HepG2 (cell line): Measurements from ENCODE around the gene APRT. TPM values are rescaled to one million over a fixed set of nuclear protein-coding genes. Genes with fewer than 3 reads are reported as not detected.
A peak's percentile ranks its signal among the peaks of the same experiment; 100 is the strongest.

Source experiments
- CCDC6 ChIP-seq: sonication (generic); formaldehyde crosslinking; IDR thresholded peaks from 2 replicates; pipeline ENCODE4 v1.8.1; 2022; ENCODE audit warnings: mild to moderate bottlenecking, missing genetic modification reagents, moderate library complexity
- GATAD2A ChIP-seq: IDR thresholded peaks from 2 replicates; pipeline ENCODE4 v1.6.1; 2016
- IRF2 ChIP-seq: IDR thresholded peaks from 2 replicates; pipeline ENCODE4 v1.6.1; 2018; ENCODE audit warnings: missing genetic modification reagents, missing compliant biosample characterization
- MED1 ChIP-seq: sonication (generic); formaldehyde crosslinking; IDR thresholded peaks from 2 replicates; pipeline ENCODE4 v1.4.0; 2020; ENCODE audit warnings: missing genetic modification reagents
- ONECUT2 ChIP-seq: sonication (generic); formaldehyde crosslinking; IDR thresholded peaks from 2 replicates; pipeline ENCODE4 v1.4.0; 2020; ENCODE audit warnings: missing genetic modification reagents
- PCBP1 ChIP-seq: fragments of 200-400 bp; formaldehyde crosslinking; IDR thresholded peaks from 2 replicates; pipeline ENCODE4 v1.6.1; 2017; ENCODE audit warnings: mild to moderate bottlenecking, low read depth, low read length, borderline replicate concordance
- PITX1 ChIP-seq: sonication (generic); formaldehyde crosslinking; IDR thresholded peaks from 2 replicates; pipeline ENCODE4 v1.5.1; 2020; ENCODE audit warnings: mild to moderate bottlenecking, missing genetic modification reagents
- RARA ChIP-seq: IDR thresholded peaks from 2 replicates; pipeline ENCODE4 v1.6.1; 2016; ENCODE audit warnings: missing genetic modification reagents, missing compliant biosample characterization
- SNAPC2 ChIP-seq: sonication (generic); formaldehyde crosslinking; IDR thresholded peaks from 2 replicates; pipeline ENCODE4 v1.8.1; 2022; ENCODE audit warnings: mild to moderate bottlenecking, missing genetic modification reagents
- SP4 ChIP-seq: sonication (generic); formaldehyde crosslinking; IDR thresholded peaks from 2 replicates; pipeline ENCODE4 v1.8.1; 2023; ENCODE audit warnings: mild to moderate bottlenecking, missing genetic modification reagents
- ZNF3 ChIP-seq: IDR thresholded peaks from 2 replicates; pipeline ENCODE4 v1.7.0; 2017; ENCODE audit warnings: inconsistent platforms
- ZNF446 ChIP-seq: sonication (generic); formaldehyde crosslinking; IDR thresholded peaks from 2 replicates; pipeline ENCODE4 v1.5.0; 2020; ENCODE audit warnings: mild to moderate bottlenecking, missing genetic modification reagents
- ZNF570 ChIP-seq: sonication (generic); formaldehyde crosslinking; IDR thresholded peaks from 2 replicates; pipeline ENCODE4 v1.4.0; 2020; ENCODE audit warnings: mild to moderate bottlenecking, missing genetic modification reagents, borderline replicate concordance
- ZNF703 ChIP-seq: sonication (generic); formaldehyde crosslinking; IDR thresholded peaks from 2 replicates; pipeline ENCODE4 v1.5.1; 2020; ENCODE audit warnings: missing genetic modification reagents, mild to moderate bottlenecking, moderate library complexity, borderline replicate concordance
- ZNF713 ChIP-seq: sonication (generic); formaldehyde crosslinking; IDR thresholded peaks from 2 replicates; pipeline ENCODE4 v1.4.0; 2020; ENCODE audit warnings: mild to moderate bottlenecking, missing genetic modification reagents
- ZNF746 ChIP-seq: sonication (generic); formaldehyde crosslinking; IDR thresholded peaks from 2 replicates; pipeline ENCODE4 v1.8.0; 2022; ENCODE audit warnings: mild to moderate bottlenecking, missing genetic modification reagents
- polyA plus RNA-seq, 8 experiments: library from polyadenylated mRNA; depleted of rRNA in 3 of 8; stranded (reverse) in 7 of 8; unstranded in 1 of 8; fragments of >200 nt; fragmentation: Illumina TruSeq in 4 of 8; extraction: Trizol in 4 of 8; gene quantifications; 2 replicates each; pipeline versions ENCODE4 v1.2.1 to v1.2.3, GENCODE V29; 2011 to 2016; ENCODE audit warnings: low read depth in 4 of 8, missing spikeins in 1 of 8, mixed read lengths in 1 of 8; ENCODE audit not compliant: insufficient read depth in 1 of 8
- total RNA-seq, 5 experiments: library from RNA; depleted of rRNA; stranded (reverse); fragments of >200 nt; fragmentation: Illumina TruSeq; extraction: Trizol; gene quantifications; 2 replicates each; pipeline ENCODE4 v1.2.3, GENCODE V29; 2016; ENCODE audit warnings: low read depth in 1 of 5
- TF ChIP-seq, protein P1 (sequence below): sonication (generic); formaldehyde crosslinking; IDR thresholded peaks from 2 replicates; pipeline ENCODE4 v1.5.1; 2020; ENCODE audit warnings: missing genetic modification reagents, mild to moderate bottlenecking, borderline replicate concordance
- TF ChIP-seq, protein P2 (sequence below): sonication (generic); formaldehyde crosslinking; IDR thresholded peaks from 2 replicates; pipeline ENCODE4 v1.4.0; 2020; ENCODE audit warnings: mild to moderate bottlenecking, missing genetic modification reagents
- TF ChIP-seq, protein P3 (sequence below): sonication (generic); formaldehyde crosslinking; IDR thresholded peaks from 2 replicates; pipeline ENCODE4 v1.8.0; 2022; ENCODE audit warnings: mild to moderate bottlenecking, missing genetic modification reagents; ENCODE audit not compliant: insufficient replicate concordance
- TF ChIP-seq, protein P4 (sequence below): IDR thresholded peaks from 2 replicates; pipeline ENCODE4 v1.6.1; 2016; ENCODE audit warnings: missing biosample characterization, missing genetic modification reagents, low read depth
- TF ChIP-seq, protein P5 (sequence below): sonication (generic); formaldehyde crosslinking; IDR thresholded peaks from 2 replicates; pipeline ENCODE4 v1.4.0; 2020; ENCODE audit warnings: missing genetic modification reagents, borderline replicate concordance

APRT gene
- total and polyA plus RNA-seq, 2 of the 13 experiments (the other 11 are each of a cell fraction or from before 2014, with no cell fraction given), result 155 to 242 TPM

DNA sequence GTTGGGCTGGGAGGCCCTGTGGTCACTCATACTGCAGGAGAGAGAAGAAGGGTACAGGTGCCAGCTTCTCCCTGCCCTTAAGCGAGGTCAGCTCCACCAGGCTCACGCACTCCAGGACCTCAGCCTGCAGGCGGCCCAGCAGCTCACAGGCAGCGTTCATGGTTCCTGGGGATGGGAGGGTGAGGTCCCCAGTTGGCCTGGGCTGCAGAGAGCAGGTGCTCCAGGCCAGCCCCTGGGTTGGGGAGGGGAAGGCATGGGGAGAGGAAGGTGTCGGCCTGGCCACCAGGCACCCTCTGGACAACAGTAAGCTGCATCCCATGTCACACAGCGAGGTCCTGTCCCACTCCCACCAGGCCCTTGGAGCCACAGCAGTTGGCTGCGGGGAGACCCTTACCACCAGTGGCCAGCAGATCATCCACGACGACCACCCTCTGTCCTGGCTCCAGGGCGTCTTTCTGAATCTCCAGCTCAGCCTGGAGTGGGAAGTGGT lies 2.0 kb downstream of the APRT start (continued):
- TF ChIP-seq ZNF746 (CRISPR knock-in tag), result no peak
- TF ChIP-seq CCDC6 (CRISPR knock-in tag), result 0 out of 2 replicates have a peak, but pooled peaks have one; percentile 21
- TF ChIP-seq ZNF570 (CRISPR knock-in tag), result no peak
- peak; percentile 45; the same call in 1 of the 2 replicates for TF ChIP-seq ZNF703 (CRISPR knock-in tag)
- TF ChIP-seq, protein P1, sequence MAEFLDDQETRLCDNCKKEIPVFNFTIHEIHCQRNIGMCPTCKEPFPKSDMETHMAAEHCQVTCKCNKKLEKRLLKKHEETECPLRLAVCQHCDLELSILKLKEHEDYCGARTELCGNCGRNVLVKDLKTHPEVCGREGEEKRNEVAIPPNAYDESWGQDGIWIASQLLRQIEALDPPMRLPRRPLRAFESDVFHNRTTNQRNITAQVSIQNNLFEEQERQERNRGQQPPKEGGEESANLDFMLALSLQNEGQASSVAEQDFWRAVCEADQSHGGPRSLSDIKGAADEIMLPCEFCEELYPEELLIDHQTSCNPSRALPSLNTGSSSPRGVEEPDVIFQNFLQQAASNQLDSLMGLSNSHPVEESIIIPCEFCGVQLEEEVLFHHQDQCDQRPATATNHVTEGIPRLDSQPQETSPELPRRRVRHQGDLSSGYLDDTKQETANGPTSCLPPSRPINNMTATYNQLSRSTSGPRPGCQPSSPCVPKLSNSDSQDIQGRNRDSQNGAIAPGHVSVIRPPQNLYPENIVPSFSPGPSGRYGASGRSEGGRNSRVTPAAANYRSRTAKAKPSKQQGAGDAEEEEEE (CRISPR knock-in tag), result no peak
- TF ChIP-seq ZNF446, result no peak
- no peak for TF ChIP-seq SNAPC2
- TF ChIP-seq, protein P2, sequence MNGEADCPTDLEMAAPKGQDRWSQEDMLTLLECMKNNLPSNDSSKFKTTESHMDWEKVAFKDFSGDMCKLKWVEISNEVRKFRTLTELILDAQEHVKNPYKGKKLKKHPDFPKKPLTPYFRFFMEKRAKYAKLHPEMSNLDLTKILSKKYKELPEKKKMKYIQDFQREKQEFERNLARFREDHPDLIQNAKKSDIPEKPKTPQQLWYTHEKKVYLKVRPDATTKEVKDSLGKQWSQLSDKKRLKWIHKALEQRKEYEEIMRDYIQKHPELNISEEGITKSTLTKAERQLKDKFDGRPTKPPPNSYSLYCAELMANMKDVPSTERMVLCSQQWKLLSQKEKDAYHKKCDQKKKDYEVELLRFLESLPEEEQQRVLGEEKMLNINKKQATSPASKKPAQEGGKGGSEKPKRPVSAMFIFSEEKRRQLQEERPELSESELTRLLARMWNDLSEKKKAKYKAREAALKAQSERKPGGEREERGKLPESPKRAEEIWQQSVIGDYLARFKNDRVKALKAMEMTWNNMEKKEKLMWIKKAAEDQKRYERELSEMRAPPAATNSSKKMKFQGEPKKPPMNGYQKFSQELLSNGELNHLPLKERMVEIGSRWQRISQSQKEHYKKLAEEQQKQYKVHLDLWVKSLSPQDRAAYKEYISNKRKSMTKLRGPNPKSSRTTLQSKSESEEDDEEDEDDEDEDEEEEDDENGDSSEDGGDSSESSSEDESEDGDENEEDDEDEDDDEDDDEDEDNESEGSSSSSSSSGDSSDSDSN (CRISPR knock-in tag), result peak; percentile 39; the same call in 1 of the 2 replicates
- TF ChIP-seq RARA (CRISPR knock-in tag), result no peak
- no peak for TF ChIP-seq ZNF3 (CRISPR knock-in tag)
- TF ChIP-seq ZNF713 (CRISPR knock-in tag), result no peak
- TF ChIP-seq SP4, result no peak
- no peak for TF ChIP-seq MED1
- no peak for TF ChIP-seq GATAD2A (CRISPR knock-in tag)
- no peak for TF ChIP-seq PITX1 (CRISPR knock-in tag)
- TF ChIP-seq, protein P3, sequence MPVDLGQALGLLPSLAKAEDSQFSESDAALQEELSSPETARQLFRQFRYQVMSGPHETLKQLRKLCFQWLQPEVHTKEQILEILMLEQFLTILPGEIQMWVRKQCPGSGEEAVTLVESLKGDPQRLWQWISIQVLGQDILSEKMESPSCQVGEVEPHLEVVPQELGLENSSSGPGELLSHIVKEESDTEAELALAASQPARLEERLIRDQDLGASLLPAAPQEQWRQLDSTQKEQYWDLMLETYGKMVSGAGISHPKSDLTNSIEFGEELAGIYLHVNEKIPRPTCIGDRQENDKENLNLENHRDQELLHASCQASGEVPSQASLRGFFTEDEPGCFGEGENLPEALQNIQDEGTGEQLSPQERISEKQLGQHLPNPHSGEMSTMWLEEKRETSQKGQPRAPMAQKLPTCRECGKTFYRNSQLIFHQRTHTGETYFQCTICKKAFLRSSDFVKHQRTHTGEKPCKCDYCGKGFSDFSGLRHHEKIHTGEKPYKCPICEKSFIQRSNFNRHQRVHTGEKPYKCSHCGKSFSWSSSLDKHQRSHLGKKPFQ (CRISPR knock-in tag), result no peak
- TF ChIP-seq ONECUT2, result no peak
- peak; percentile 80; the same call in 1 of the 2 replicates for TF ChIP-seq PCBP1
- TF ChIP-seq, protein P4, sequence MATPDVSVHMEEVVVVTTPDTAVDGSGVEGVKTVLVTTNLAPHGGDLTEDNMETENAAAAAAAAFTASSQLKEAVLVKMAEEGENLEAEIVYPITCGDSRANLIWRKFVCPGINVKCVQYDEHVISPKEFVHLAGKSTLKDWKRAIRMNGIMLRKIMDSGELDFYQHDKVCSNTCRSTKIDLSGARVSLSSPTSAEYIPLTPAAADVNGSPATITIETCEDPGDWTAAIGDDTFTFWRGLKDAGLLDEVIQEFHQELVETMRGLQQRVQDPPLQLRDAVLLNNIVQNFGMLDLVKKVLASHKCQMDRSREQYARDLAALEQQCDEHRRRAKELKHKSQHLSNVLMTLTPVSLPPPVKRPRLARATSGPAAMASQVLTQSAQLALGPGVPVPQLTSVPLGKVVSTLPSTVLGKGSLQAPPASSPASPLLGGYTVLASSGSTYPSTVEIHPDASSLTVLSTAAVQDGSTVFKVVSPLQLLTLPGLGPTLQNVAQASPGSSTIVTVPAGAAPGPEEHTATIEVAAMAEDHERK (CRISPR knock-in tag), result no peak
- TF ChIP-seq, protein P5, sequence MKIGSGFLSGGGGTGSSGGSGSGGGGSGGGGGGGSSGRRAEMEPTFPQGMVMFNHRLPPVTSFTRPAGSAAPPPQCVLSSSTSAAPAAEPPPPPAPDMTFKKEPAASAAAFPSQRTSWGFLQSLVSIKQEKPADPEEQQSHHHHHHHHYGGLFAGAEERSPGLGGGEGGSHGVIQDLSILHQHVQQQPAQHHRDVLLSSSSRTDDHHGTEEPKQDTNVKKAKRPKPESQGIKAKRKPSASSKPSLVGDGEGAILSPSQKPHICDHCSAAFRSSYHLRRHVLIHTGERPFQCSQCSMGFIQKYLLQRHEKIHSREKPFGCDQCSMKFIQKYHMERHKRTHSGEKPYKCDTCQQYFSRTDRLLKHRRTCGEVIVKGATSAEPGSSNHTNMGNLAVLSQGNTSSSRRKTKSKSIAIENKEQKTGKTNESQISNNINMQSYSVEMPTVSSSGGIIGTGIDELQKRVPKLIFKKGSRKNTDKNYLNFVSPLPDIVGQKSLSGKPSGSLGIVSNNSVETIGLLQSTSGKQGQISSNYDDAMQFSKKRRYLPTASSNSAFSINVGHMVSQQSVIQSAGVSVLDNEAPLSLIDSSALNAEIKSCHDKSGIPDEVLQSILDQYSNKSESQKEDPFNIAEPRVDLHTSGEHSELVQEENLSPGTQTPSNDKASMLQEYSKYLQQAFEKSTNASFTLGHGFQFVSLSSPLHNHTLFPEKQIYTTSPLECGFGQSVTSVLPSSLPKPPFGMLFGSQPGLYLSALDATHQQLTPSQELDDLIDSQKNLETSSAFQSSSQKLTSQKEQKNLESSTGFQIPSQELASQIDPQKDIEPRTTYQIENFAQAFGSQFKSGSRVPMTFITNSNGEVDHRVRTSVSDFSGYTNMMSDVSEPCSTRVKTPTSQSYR (CRISPR knock-in tag), result no peak
- no peak for TF ChIP-seq IRF2 (CRISPR knock-in tag)
